T-cell (primary cell): ENCODE results near the gene ODC1. TPM values are rescaled to one million over a fixed set of nuclear protein-coding genes. Genes with fewer than 3 reads are reported as not detected.
A peak's percentile ranks its signal among the peaks of the same experiment; 100 is the strongest.
"Not testable (repeated sequence)": the region's sequence is repeated elsewhere in the genome, so short reads cannot be mapped to it uniquely, and the experiment has no call there.

Experiments
- ATAC-seq, 4 experiments: fragments of 200-7000 bp in 3 of 4; fragments of 150-1000 bp in 1 of 4; cut with Tn5 transposase; replicated peaks in 1 of 4; 1 replicate in 3 of 4; 2 replicates in 1 of 4; pipeline ENCODE4 v1.10.0; 2021; ENCODE audit warnings: moderate library complexity in 3 of 4, mild to moderate bottlenecking in 2 of 4, moderate number of reproducible peaks in 1 of 4
- CTCF ChIA-PET, 2 donors: fragments of 300-600 bp; sonication (Branson Sonifier 250); formaldehyde crosslinking; loops; one replicate each; lab custom pipeline; 2022; ENCODE audit warnings: antibody characterized with exemption in 2 of 2; lab: Charles Lee
- POLR2A ChIA-PET, 2 donors: fragments of 300-600 bp; sonication (Branson Sonifier 250); formaldehyde crosslinking; loops; one replicate each; lab custom pipeline; 2022; ENCODE audit warnings: antibody characterized with exemption in 2 of 2; lab: Charles Lee
- DNase-seq, 35 experiments: peaks; one replicate each; pipeline versions ENCODE4 v3.0.0 to v3.0.0-alpha.2; 2013 to 2023
- H3K27ac ChIP-seq: one replicate; pipeline ENCODE4 v1.5.1; 2013; ENCODE audit warnings: low read length
- H3K27me3 ChIP-seq, 2 experiments: replicated peaks in 1 of 2; 1 replicate in 1 of 2; 2 replicates in 1 of 2; pipeline versions ENCODE4 v1.6.1 to v1.7.0; 2013; ENCODE audit warnings: low read length in 1 of 2, mixed read lengths in 1 of 2; ENCODE audit not compliant: control insufficient read depth in 2 of 2, insufficient read depth in 2 of 2; ENCODE audit errors: extremely low read depth in 1 of 2
- H3K36me3 ChIP-seq, 2 donors: 1 replicate in 1 of 2; 2 replicates in 1 of 2; pipeline versions ENCODE4 v1.6.1 to v1.7.0; 2013; ENCODE audit warnings: low read length in 1 of 2; ENCODE audit not compliant: control insufficient read depth in 2 of 2, insufficient read depth in 1 of 2; ENCODE audit errors: extremely low read depth in 1 of 2
- H3K4me1 ChIP-seq, 2 experiments: 1 replicate in 1 of 2; 2 replicates in 1 of 2; pipeline versions ENCODE4 v1.6.1 to v1.7.0; 2013; ENCODE audit warnings: low read length in 2 of 2, mixed read lengths in 1 of 2; ENCODE audit not compliant: insufficient read depth in 2 of 2, control insufficient read depth in 1 of 2; ENCODE audit errors: extremely low read depth in 1 of 2
- H3K4me3 ChIP-seq, 2 donors: 1 replicate in 1 of 2; 2 replicates in 1 of 2; pipeline versions ENCODE4 v1.5.1 to v1.7.0; 2013; ENCODE audit warnings: mild to moderate bottlenecking in 2 of 2, low read length in 1 of 2, moderate library complexity in 1 of 2; ENCODE audit not compliant: control insufficient read depth in 1 of 2; ENCODE audit errors: extremely low read depth in 1 of 2
- H3K9me3 ChIP-seq: 2 replicates; pipeline ENCODE4 v1.7.0; 2013
- H3K27ac Mint-ChIP-seq, 2 donors: one replicate each; pipeline ENCODE4 v1.8.0; 2020 to 2021; ENCODE audit warnings: mild to moderate bottlenecking in 2 of 2, mixed read lengths in 2 of 2
- H3K27me3 Mint-ChIP-seq, 2 donors: one replicate each; pipeline ENCODE4 v1.8.0; 2021 to 2022; ENCODE audit warnings: mixed read lengths in 2 of 2
- H3K36me3 Mint-ChIP-seq: one replicate; pipeline ENCODE4 v1.8.0; 2021; ENCODE audit warnings: mixed read lengths
- H3K4me1 Mint-ChIP-seq, 3 donors: one replicate each; pipeline ENCODE4 v1.8.0; 2020 to 2022; ENCODE audit warnings: mixed read lengths in 3 of 3, mild to moderate bottlenecking in 1 of 3
- H3K4me3 Mint-ChIP-seq, 3 donors: one replicate each; pipeline ENCODE4 v1.8.0; 2020 to 2022; ENCODE audit warnings: mild to moderate bottlenecking in 3 of 3, mixed read lengths in 3 of 3, moderate library complexity in 3 of 3
- H3K9me3 Mint-ChIP-seq, 3 donors: one replicate each; pipeline ENCODE4 v1.8.0; 2020 to 2022; ENCODE audit warnings: mixed read lengths in 3 of 3
- WGBS: methylation state at CpG from one replicate; pipeline ENCODE4 v1.1.5; 2013; ENCODE audit warnings: missing lambda C conversion rate; ENCODE audit not compliant: insufficient coverage; 5-methylcytosine and 5-hydroxymethylcytosine counted together
- total RNA-seq, 35 experiments: library from RNA in 6 of 35; stranded (reverse) in 6 of 35; fragments of 120-200 nt in 1 of 35; gene quantifications; one replicate each; pipeline versions ENCODE4 v1.2.1 to v1.2.4 and lab custom pipeline; 2013 to 2026

The ODC1 gene
- total RNA-seq, 5 donors from 2014 or later (not counting 1 experiment from before 2014, with no cell fraction given) = 40.6 to 102 (median 53.3) TPM

DNA sequence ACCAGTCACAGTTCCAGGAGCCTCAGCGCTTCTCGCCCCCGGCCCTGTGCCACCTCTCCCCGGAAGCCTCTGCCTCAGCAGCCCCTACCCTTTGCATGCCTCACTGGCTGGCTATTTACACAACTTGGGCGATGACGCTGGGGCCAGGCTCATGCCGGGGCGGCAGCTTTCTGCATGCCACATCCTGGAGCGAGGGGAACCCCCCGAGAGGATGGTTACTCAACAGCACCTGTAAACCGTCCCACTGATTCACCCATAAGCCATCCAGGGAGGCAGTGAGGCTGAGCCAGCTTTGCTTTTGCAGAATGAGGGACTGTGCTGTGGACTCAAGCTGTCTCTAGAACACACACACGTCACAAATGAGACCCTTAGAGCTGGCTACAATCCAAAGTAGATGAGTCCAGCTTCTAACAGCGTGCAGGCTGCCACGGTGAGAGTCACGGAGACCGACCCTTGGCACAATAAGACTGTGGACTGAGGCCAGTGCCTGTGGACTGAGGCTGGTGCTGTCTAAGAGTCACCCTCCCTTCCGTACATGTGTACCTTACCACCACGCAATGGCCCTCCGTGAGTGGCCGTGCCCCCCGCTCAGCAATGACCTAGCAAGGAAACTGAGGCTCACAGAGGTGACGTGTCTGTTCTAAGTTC lies 45.6 kb upstream of the ODC1 start:
- CTCF ChIA-PET = no interaction called here
- POLR2A ChIA-PET = no interaction called here

GRCh38 chr2:10493075-10493633 lies 45.0 kb upstream of the ODC1 start:
- 64% methylated on average over 4 of the region's 5 CpGs for WGBS
- DNase-seq (no peak), ATAC-seq (peak in 1 of 4 experiments; percentile 2)
- H3K4me3 ChIP-seq = no peak overlapping the region
- no peaks in the 10 kb centered on the region for H3K9me3 ChIP-seq
- H3K27me3 ChIP-seq = peaks cover 0 to 18% of the 10 kb centered on the region in 2 experiments
- ChIA-PET CTCF (no interaction called here), POLR2A (no interaction called here)
- peaks cover 11 to 27% (median 20%) of the 10 kb centered on the region in 3 donors for H3K4me1 Mint-ChIP-seq
- no peaks in the 10 kb centered on the region for H3K36me3 Mint-ChIP-seq
- peaks cover 8 to 10% of the 10 kb centered on the region in 2 donors for H3K27me3 Mint-ChIP-seq
- peaks cover 0 to 35% of the 10 kb centered on the region in 2 experiments for H3K4me1 ChIP-seq
- peak overlapping the region; percentile 80 for H3K27ac ChIP-seq
- H3K36me3 ChIP-seq = no peaks in the 10 kb centered on the region
- H3K4me3 Mint-ChIP-seq = no peak overlapping the region
- peak overlapping the region; percentile 78 to 82 for H3K27ac Mint-ChIP-seq
- H3K9me3 Mint-ChIP-seq = peaks cover 0 to 4% (median 0%) of the 10 kb centered on the region in 3 donors

More for the DNA sequence above, 45.6 kb upstream of the ODC1 start:
- Mint-ChIP-seq H3K36me3 (no peaks in the 10 kb centered on the region), H3K27me3 (peaks cover 12 to 14% of the 10 kb centered on the region in 2 donors), H3K4me3 (peak overlapping the region in 1 of 3 donors; percentile 13), H3K9me3 (peaks cover 0 to 4% (median 0%) of the 10 kb centered on the region in 3 donors), H3K27ac (peak overlapping the region; percentile 78 to 82), H3K4me1 (peaks cover 11 to 30% (median 22%) of the 10 kb centered on the region in 3 donors)
- ATAC-seq = peak; percentile 95 to 96 (median 96)
- Histone ChIP-seq H3K4me3 (no peak overlapping the region), H3K4me1 (peaks cover 0 to 37% of the 10 kb centered on the region in 2 experiments), H3K27ac (peak overlapping the region; percentile 80), H3K27me3 (peaks cover 0 to 19% of the 10 kb centered on the region in 2 experiments), H3K9me3 (no peaks in the 10 kb centered on the region), H3K36me3 (no peaks in the 10 kb centered on the region)
- DNase-seq = peak; percentile 53 to 92 (median 78)
- WGBS = 58% methylated on average over 22 of the region's 22 CpGs

DNA sequence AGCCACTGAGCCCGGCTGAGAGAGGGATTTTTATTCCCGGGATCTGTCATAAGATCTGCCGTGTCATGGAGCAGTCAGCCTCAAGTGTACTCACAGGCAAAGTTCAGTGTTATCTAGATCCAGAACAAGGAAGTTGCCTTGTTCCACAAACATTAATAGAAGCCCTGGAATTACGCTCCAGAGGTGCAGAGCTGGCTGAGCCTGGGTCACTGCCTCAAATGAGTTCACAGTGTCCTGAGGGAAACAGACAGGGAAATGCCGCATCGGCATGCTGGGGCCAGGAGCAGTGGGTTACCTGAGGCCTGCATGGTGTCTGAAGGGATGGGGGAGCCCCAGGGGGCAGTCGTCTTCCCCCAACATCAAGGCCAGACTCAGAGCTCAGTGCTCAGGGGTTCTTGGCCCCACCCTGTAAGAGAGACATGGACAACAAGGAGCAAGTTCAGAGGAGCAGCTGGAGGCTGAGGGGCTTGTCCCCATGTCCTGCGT lies 42.7 kb upstream of the ODC1 start:
- Mint-ChIP-seq H3K36me3 (no peaks in the 10 kb centered on the region), H3K9me3 (peaks cover 0 to 4% (median 0%) of the 10 kb centered on the region in 3 donors), H3K27ac (peak overlapping the region; percentile 5 to 47), H3K4me1 (peaks cover 11 to 22% (median 17%) of the 10 kb centered on the region in 3 donors), H3K4me3 (no peak overlapping the region), H3K27me3 (peaks cover 6 to 8% of the 10 kb centered on the region in 2 donors)
- H3K9me3 ChIP-seq = no peaks in the 10 kb centered on the region
- H3K27ac ChIP-seq = no peak overlapping the region
- peak in 1 of 35 experiments; percentile 3 for DNase-seq
- no peak for ATAC-seq
- CTCF ChIA-PET = interaction anchor here in 1 of 2 donors (0.5 to 0.6 kb wide), 2 partner anchors 32 to 48 kb away, joined by 4 read pairs; no protein-coding TSS in a partner anchor
- WGBS = 91% methylated on average over 7 of the region's 8 CpGs
- no peak overlapping the region for H3K4me3 ChIP-seq
- POLR2A ChIA-PET = no interaction called here
- peaks cover 0 to 16% of the 10 kb centered on the region in 2 experiments for H3K27me3 ChIP-seq
- H3K4me1 ChIP-seq = peaks cover 0 to 29% of the 10 kb centered on the region in 2 experiments
- no peaks in the 10 kb centered on the region for H3K36me3 ChIP-seq

- H3K36me3 Mint-ChIP-seq = no peaks in the 10 kb centered on the region
- H3K27me3 Mint-ChIP-seq = peaks cover 6 to 8% of the 10 kb centered on the region in 2 donors
- H3K36me3 ChIP-seq = no peaks in the 10 kb centered on the region
- peaks cover 7 to 16% (median 13%) of the 10 kb centered on the region in 3 donors for H3K4me1 Mint-ChIP-seq
- DNase-seq = no peak
- H3K4me3 Mint-ChIP-seq = no peak overlapping the region
- POLR2A ChIA-PET = no interaction called here
- H3K27ac Mint-ChIP-seq = no peak overlapping the region
- peaks cover 0 to 16% of the 10 kb centered on the region in 2 experiments for H3K27me3 ChIP-seq
- H3K4me1 ChIP-seq = peaks cover 0 to 22% of the 10 kb centered on the region in 2 experiments
- H3K4me3 ChIP-seq = no peak overlapping the region
- WGBS = 90% methylated on average over 6 of the region's 13 CpGs
- no peak for ATAC-seq
- no peak overlapping the region for H3K27ac ChIP-seq
- CTCF ChIA-PET = interaction anchor here in 1 of 2 donors (0.6 kb wide), 1 partner anchor 48 kb away, joined by 4 read pairs; no protein-coding TSS in a partner anchor
- peaks cover 0 to 4% (median 0%) of the 10 kb centered on the region in 3 donors for H3K9me3 Mint-ChIP-seq
- H3K9me3 ChIP-seq = no peaks in the 10 kb centered on the region
Observed at GRCh38 chr2:10489842-10490555, 41.9 kb upstream of the ODC1 start.

DNA sequence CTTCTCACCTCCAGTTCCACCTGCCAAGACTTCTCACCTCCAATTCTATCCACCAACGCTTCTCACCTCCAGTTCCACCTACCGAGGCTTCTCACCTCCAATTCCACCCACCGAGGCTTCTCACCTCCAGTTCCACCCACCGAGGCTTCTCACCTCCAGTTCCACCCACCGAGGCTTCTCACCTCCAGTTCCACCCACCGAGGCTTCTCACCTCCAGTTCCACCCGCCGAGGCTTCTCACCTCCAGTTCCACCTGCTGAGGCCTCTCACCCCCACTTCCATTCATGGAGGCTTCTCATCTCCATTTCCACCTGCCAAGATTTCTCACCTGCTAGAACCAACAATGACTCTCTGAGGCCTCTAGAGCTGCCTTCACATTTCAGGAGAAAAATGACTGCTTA lies 40.0 kb upstream of the ODC1 start:
- H3K4me3 Mint-ChIP-seq, POLR2A ChIA-PET, H3K36me3 Mint-ChIP-seq, H3K4me3 ChIP-seq, ATAC-seq, H3K27ac Mint-ChIP-seq, H3K27ac ChIP-seq, H3K4me1 ChIP-seq, H3K9me3 ChIP-seq, CTCF ChIA-PET, H3K9me3 Mint-ChIP-seq, H3K36me3 ChIP-seq, H3K4me1 Mint-ChIP-seq: not testable (repeated sequence)
- DNase-seq = peak in 1 of 35 experiments; percentile 22
- peaks cover 6 to 14% of the 10 kb centered on the region in 2 donors for H3K27me3 Mint-ChIP-seq
- peaks cover 0 to 11% of the 10 kb centered on the region in 2 experiments for H3K27me3 ChIP-seq
- WGBS = 67% methylated on average over 3 of the region's 8 CpGs

- POLR2A ChIA-PET, H3K27ac ChIP-seq: not testable (repeated sequence)
Observed at GRCh38 chr2:10487741-10488104, 39.6 kb upstream of the ODC1 start.

More at GRCh38 chr2:10487741-10488104, 39.6 kb upstream of the ODC1 start:
- H3K4me3 ChIP-seq, CTCF ChIA-PET, H3K4me1 ChIP-seq, H3K36me3 ChIP-seq, H3K27ac Mint-ChIP-seq, H3K4me1 Mint-ChIP-seq, H3K9me3 ChIP-seq, H3K36me3 Mint-ChIP-seq, H3K9me3 Mint-ChIP-seq, ATAC-seq, H3K4me3 Mint-ChIP-seq: not testable (repeated sequence)
- 29% methylated on average over 5 of the region's 5 CpGs for WGBS
- H3K27me3 ChIP-seq = peaks cover 0 to 11% of the 10 kb centered on the region in 2 experiments
- DNase-seq = peak in 1 of 35 experiments; percentile 9
- H3K27me3 Mint-ChIP-seq = peaks cover 6 to 16% of the 10 kb centered on the region in 2 donors
